A549 (cell line): ENCODE measurements around the gene METTL16. TPM values are rescaled to one million over a fixed set of nuclear protein-coding genes. Genes with fewer than 3 reads are reported as not detected.

Experiments used
- ATAC-seq, 2 experiments: fragments of 200-7000 bp in 1 of 2; fragments of >200 bp in 1 of 2; cut with Nextera tagmentation in 1 of 2; cut with Tn5 transposase in 1 of 2; 3 replicates each; pipeline versions ENCODE4 v1.8.0 to v1.9.1; 2018 to 2020; ENCODE audit warnings: mild to moderate bottlenecking in 1 of 2, moderate library complexity in 1 of 2
- CTCF ChIA-PET: fragments of 300-600 bp; sonication (Branson Sonifier 250); formaldehyde crosslinking; extraction: SDS; loops from one replicate; lab custom pipeline; 2021; ENCODE audit warnings: antibody characterized with exemption, inconsistent platforms; lab: Yijun Ruan, JAX
- POLR2A ChIA-PET: fragments of 350-600 bp; formaldehyde crosslinking; extraction: SDS; loops from one replicate; lab custom pipeline; 2021; ENCODE audit warnings: antibody characterized with exemption, inconsistent platforms; lab: Yijun Ruan, JAX
- DNase-seq, 2 experiments: peaks; one replicate each; pipeline versions ENCODE4 v3.0.0 to v3.0.0-alpha.2; 2011 to 2016; ENCODE audit warnings: low read depth in 1 of 2, low spot score in 1 of 2
- FAIRE-seq: peaks from 2 replicates; lab custom pipeline; 2011; peaks lifted over from hg19 to GRCh38; lab: Jason Lieb, UNC
- H3K27ac ChIP-seq, 2 experiments: fragments of >200 bp; sonication (Bioruptor Twin); formaldehyde crosslinking; 3 replicates each; pipeline ENCODE4 v1.5.1; 2016 to 2017
- H3K4me1 ChIP-seq: fragments of >200 bp; sonication (Bioruptor Twin); formaldehyde crosslinking; 3 replicates; pipeline ENCODE4 v1.6.1; 2016
- H3K4me2 ChIP-seq: fragments of >200 bp; sonication (Bioruptor Twin); formaldehyde crosslinking; 3 replicates; pipeline ENCODE4 v1.6.1; 2016
- H3K4me3 ChIP-seq: fragments of >200 bp; sonication (Bioruptor Twin); formaldehyde crosslinking; 3 replicates; pipeline ENCODE4 v1.5.1; 2016
- H3K9me3 ChIP-seq: fragments of >200 bp; sonication (Bioruptor Twin); formaldehyde crosslinking; 3 replicates; pipeline ENCODE4 v1.6.1; 2016
- ATOH8 ChIP-seq: fragments of 250-450 bp; sonication (Bioruptor Pico); IDR thresholded peaks from 2 replicates; pipeline ENCODE4 v1.5.0; 2020; ENCODE audit warnings: low read depth, mild to moderate bottlenecking, moderate library complexity
- BHLHE40 ChIP-seq: IDR thresholded peaks from 2 replicates; pipeline ENCODE4 v1.6.1; 2012; ENCODE audit warnings: low read depth, low read length, inconsistent platforms
- CBX2 ChIP-seq: fragments of 200-600 bp; sonication (generic); IDR thresholded peaks from 2 replicates; pipeline ENCODE4 v1.6.1; 2016; ENCODE audit warnings: low read depth, mild to moderate bottlenecking, borderline replicate concordance
- CBX8 ChIP-seq: fragments of 200-600 bp; sonication (generic); IDR thresholded peaks from 2 replicates; pipeline ENCODE4 v1.6.1; 2016
- CHD2 ChIP-seq: fragments of 150-350 bp; IDR thresholded peaks from 2 replicates; pipeline ENCODE4 v1.6.1; 2014; ENCODE audit warnings: low read length; ENCODE audit not compliant: partially characterized antibody
- E2F6 ChIP-seq: IDR thresholded peaks from 2 replicates; pipeline ENCODE4 v1.6.1; 2012; ENCODE audit warnings: low read depth, borderline replicate concordance
- EHMT2 ChIP-seq: fragments of 200-600 bp; sonication (generic); IDR thresholded peaks from 2 replicates; pipeline ENCODE4 v1.6.1; 2016; ENCODE audit warnings: antibody characterized with exemption, low read depth, mild to moderate bottlenecking, moderate library complexity
- EP300 ChIP-seq, 2 experiments: fragments of >200 bp; sonication (Bioruptor Twin); formaldehyde crosslinking; IDR thresholded peaks; 2 replicates in 1 of 2; 3 replicates in 1 of 2; pipeline ENCODE4 v1.6.1; 2016 to 2017
- FOSL2 ChIP-seq, 2 experiments: fragments of 450-650 bp in 1 of 2; fragments of >200 bp in 1 of 2; sonication (Bioruptor Twin) in 1 of 2; formaldehyde crosslinking; IDR thresholded peaks; 2 replicates each; pipeline versions ENCODE4 v1.5.0 to v1.6.1; 2016 to 2020; ENCODE audit warnings: mild to moderate bottlenecking in 1 of 2, moderate library complexity in 1 of 2
- HDAC2 ChIP-seq: fragments of 200-600 bp; sonication (generic); IDR thresholded peaks from 2 replicates; pipeline ENCODE4 v1.6.1; 2016
- JUNB ChIP-seq: fragments of >200 bp; sonication (Bioruptor Twin); formaldehyde crosslinking; IDR thresholded peaks from 2 replicates; pipeline ENCODE4 v1.6.1; 2016
- KDM5A ChIP-seq: fragments of 200-600 bp; sonication (generic); IDR thresholded peaks from 2 replicates; pipeline ENCODE4 v1.6.1; 2016; ENCODE audit warnings: antibody characterized with exemption, mild to moderate bottlenecking
- MYC ChIP-seq: IDR thresholded peaks from 2 replicates; pipeline ENCODE4 v1.6.1; 2012; ENCODE audit warnings: mild to moderate bottlenecking, inconsistent platforms, low read length, improper control_type of control experiment, borderline replicate concordance
- NFE2L2 ChIP-seq: fragments of 150-350 bp; conservative IDR thresholded peaks from 2 replicates; pipeline ENCODE4 v1.6.1; 2014; ENCODE audit warnings: low read length
- PHF8 ChIP-seq: fragments of 200-600 bp; sonication (generic); IDR thresholded peaks from 2 replicates; pipeline ENCODE4 v1.6.1; 2016; ENCODE audit warnings: low read depth, mild to moderate bottlenecking, antibody characterized with exemption, moderate library complexity, borderline replicate concordance
- POLR2A ChIP-seq: IDR thresholded peaks from 2 replicates; pipeline ENCODE4 v1.6.1; 2012; ENCODE audit warnings: mild to moderate bottlenecking, low read length
- POLR2AphosphoS2 ChIP-seq: conservative IDR thresholded peaks from 2 replicates; pipeline ENCODE4 v1.6.1; 2012; ENCODE audit warnings: low read length, improper control_type of control experiment, inconsistent platforms
- RAD21 ChIP-seq, 2 experiments: fragments of >200 bp in 1 of 2; sonication (Bioruptor Twin) in 1 of 2; formaldehyde crosslinking in 1 of 2; IDR thresholded peaks in 1 of 2; conservative IDR thresholded peaks in 1 of 2; 2 replicates in 1 of 2; 3 replicates in 1 of 2; pipeline ENCODE4 v1.6.1; 2012 to 2018; ENCODE audit warnings: inconsistent platforms in 1 of 2
- RARB ChIP-seq: fragments of 250-450 bp; sonication (Bioruptor Pico); IDR thresholded peaks from 2 replicates; pipeline ENCODE4 v1.8.0; 2021; ENCODE audit warnings: mild to moderate bottlenecking, moderate library complexity
- SREBF2 ChIP-seq: fragments of 450-650 bp; IDR thresholded peaks from 2 replicates; pipeline ENCODE4 v1.6.1; 2014; ENCODE audit warnings: mild to moderate bottlenecking, moderate library complexity
- TFCP2L1 ChIP-seq: fragments of 250-450 bp; sonication (Bioruptor Pico); IDR thresholded peaks from 2 replicates; pipeline ENCODE4 v1.5.0; 2021; ENCODE audit warnings: mild to moderate bottlenecking
- ZC3H11A ChIP-seq: fragments of 450-650 bp; IDR thresholded peaks from 2 replicates; pipeline ENCODE4 v1.6.1; 2014; ENCODE audit warnings: antibody characterized with exemption, mild to moderate bottlenecking
- ZFP36 ChIP-seq: fragments of 450-650 bp; IDR thresholded peaks from 2 replicates; pipeline ENCODE4 v1.6.1; 2014; ENCODE audit warnings: borderline replicate concordance; ENCODE audit not compliant: partially characterized antibody
- WGBS: methylation state at CpG from one replicate; pipeline ENCODE4 v1.1.6; 2017; ENCODE audit errors: missing lambda C conversion rate; 5-methylcytosine and 5-hydroxymethylcytosine counted together
- polyA plus RNA-seq, 4 experiments: library from polyadenylated mRNA; depleted of rRNA in 3 of 4; stranded (reverse); fragments of >200 nt; fragmentation: RNase III in 1 of 4; extraction: RNeasy Plus Mini Kit Qiagen cat#74134 plus additional on column Dnase treatment in 1 of 4; gene quantifications; 2 replicates in 3 of 4; 3 replicates in 1 of 4; pipeline ENCODE4 v1.2.3, GENCODE V29; 2011 to 2017
- TF ChIP-seq, protein P1 (sequence below): IDR thresholded peaks from 2 replicates; pipeline ENCODE4 v1.6.1; 2012
- TF ChIP-seq, protein P2 (sequence below): fragments of >200 bp; sonication (Bioruptor Twin); formaldehyde crosslinking; IDR thresholded peaks from 3 replicates; pipeline ENCODE4 v1.5.1; 2016
- TF ChIP-seq, protein P3 (sequence below): fragments of 150-350 bp; IDR thresholded peaks from 2 replicates; pipeline ENCODE4 v1.6.1; 2014; ENCODE audit warnings: low read depth, mild to moderate bottlenecking, low read length
- TF ChIP-seq, protein P4 (sequence below): fragments of 450-650 bp; IDR thresholded peaks from 2 replicates; pipeline ENCODE4 v1.6.1; 2014; ENCODE audit warnings: antibody characterized with exemption

Gene METTL16
- polyA plus RNA-seq, 2 of the 4 experiments (the other 2 are of a cell fraction) = 26.5 to 58.0 TPM

GRCh38 chr17:2438823-2439222 is 72.9 kb downstream of the METTL16 start:
- WGBS = 94% methylated on average over 6 of the region's 6 CpGs
- ChIA-PET POLR2A (no interaction called here), CTCF (interaction anchor here (1.0 to 2.5 kb wide), 5 partner anchors 11 to 56 kb away, joined by 3 to 9 read pairs (median 5); no protein-coding TSS in a partner anchor)
- Histone ChIP-seq H3K4me3 (no peak overlapping the region), H3K4me1 (peaks cover 23% of the 10 kb centered on the region), H3K4me2 (no peak overlapping the region), H3K27ac (no peak overlapping the region)
- no peak for ATAC-seq
- TF ChIP-seq EP300 (IDR thresholded peaks at IDR 0.05) (no peak), CHD2 (no peak), TFCP2L1 (CRISPR knock-in tag) (no peak)
- TF ChIP-seq, all 56 proteins: peak for 0
- DNase-seq (no peak), FAIRE-seq (no peak)
- H3K9me3 ChIP-seq = no peaks in the 10 kb centered on the region

DNA sequence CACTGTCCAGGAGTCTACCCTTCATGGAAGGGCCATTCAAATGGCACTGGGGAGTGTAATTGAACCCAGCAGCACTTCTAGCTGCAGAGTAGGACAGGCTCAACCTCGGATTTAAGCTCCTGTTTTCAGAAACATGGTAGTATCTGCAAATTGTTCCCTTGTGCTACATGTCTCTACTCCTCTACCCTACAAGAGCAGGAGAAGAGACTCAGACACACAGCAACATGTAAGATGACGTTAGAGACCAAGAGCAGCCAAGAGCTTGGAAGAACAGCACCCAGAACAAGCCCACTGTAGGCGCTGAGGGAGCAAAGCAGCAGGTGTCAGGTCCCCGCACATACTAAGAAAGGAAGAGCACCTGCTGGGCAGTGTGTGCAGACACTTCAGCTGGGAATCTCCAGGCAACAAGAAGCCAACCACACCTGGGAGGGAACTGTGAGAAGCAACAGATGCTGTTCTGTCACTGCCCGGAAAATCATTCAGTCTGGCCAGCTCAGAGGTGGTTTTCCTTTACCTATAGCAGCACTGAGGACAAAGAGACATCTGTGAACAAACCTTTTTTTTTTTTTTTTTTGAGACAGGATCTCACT is 75.3 kb downstream of the METTL16 start:
- 88% methylated on average over 5 of the region's 5 CpGs for WGBS
- no peak overlapping the region for H3K4me3 ChIP-seq
- no peak for TF ChIP-seq KDM5A
- no peak for TF ChIP-seq PHF8
- TF ChIP-seq POLR2A = no peak
- no peak for TF ChIP-seq E2F6
- no peak for TF ChIP-seq FOSL2 (IDR thresholded peaks at IDR 0.05)
- TF ChIP-seq FOSL2 (CRISPR knock-in tag; IDR thresholded peaks at IDR 0.05) = no peak
- no peak for TF ChIP-seq ZC3H11A
- TF ChIP-seq, protein P1, sequence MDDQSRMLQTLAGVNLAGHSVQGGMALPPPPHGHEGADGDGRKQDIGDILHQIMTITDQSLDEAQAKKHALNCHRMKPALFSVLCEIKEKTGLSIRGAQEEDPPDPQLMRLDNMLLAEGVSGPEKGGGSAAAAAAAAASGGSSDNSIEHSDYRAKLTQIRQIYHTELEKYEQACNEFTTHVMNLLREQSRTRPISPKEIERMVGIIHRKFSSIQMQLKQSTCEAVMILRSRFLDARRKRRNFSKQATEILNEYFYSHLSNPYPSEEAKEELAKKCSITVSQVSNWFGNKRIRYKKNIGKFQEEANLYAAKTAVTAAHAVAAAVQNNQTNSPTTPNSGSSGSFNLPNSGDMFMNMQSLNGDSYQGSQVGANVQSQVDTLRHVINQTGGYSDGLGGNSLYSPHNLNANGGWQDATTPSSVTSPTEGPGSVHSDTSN = no peak
- TF ChIP-seq, protein P2, sequence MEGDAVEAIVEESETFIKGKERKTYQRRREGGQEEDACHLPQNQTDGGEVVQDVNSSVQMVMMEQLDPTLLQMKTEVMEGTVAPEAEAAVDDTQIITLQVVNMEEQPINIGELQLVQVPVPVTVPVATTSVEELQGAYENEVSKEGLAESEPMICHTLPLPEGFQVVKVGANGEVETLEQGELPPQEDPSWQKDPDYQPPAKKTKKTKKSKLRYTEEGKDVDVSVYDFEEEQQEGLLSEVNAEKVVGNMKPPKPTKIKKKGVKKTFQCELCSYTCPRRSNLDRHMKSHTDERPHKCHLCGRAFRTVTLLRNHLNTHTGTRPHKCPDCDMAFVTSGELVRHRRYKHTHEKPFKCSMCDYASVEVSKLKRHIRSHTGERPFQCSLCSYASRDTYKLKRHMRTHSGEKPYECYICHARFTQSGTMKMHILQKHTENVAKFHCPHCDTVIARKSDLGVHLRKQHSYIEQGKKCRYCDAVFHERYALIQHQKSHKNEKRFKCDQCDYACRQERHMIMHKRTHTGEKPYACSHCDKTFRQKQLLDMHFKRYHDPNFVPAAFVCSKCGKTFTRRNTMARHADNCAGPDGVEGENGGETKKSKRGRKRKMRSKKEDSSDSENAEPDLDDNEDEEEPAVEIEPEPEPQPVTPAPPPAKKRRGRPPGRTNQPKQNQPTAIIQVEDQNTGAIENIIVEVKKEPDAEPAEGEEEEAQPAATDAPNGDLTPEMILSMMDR = no peak
- no peak for TF ChIP-seq MYC
- no peak for TF ChIP-seq RAD21 (conservative IDR thresholded peaks at IDR 0.05 in 1 of 2, IDR thresholded peaks at IDR 0.05 in 1 of 2)
- no peak for TF ChIP-seq RARB (CRISPR knock-in tag)
- DNase-seq = no peak
- H3K4me1 ChIP-seq = peaks cover 3% of the 10 kb centered on the region; the same call in 2 of the 3 replicates
- H3K4me2 ChIP-seq = no peak overlapping the region
- ATAC-seq = no peak
- CTCF ChIA-PET = interaction anchor here (0.5 to 9.6 kb wide), 7 partner anchors 14 to 112 kb away, joined by 3 to 98 read pairs (median 3); no protein-coding TSS in a partner anchor
- no peak overlapping the region for H3K27ac ChIP-seq
- no peaks in the 10 kb centered on the region for H3K9me3 ChIP-seq
- POLR2A ChIA-PET = no interaction called here
- no peak for FAIRE-seq

DNA sequence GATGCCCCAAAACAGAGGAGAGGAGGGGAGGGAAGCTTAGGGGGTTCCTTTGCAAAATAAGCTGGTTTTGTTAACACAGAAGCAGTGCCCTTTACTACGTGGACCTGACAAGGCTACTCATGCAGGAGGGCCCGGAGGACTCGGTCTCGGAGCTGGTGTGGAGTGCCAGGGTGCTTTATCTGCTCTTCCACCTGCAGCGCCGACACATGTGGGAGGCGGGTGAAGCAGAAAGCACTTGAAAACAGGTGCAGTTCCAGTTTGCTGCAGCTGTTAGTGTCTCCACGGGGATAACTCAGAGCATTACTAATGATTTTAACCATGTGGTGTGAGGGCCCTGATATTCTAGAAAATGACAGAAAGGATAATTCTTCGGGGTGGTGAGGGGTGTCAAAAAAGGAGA is 75.8 kb downstream of the METTL16 start:
- Histone ChIP-seq H3K27ac (no peak overlapping the region), H3K4me2 (no peak overlapping the region), H3K9me3 (no peaks in the 10 kb centered on the region), H3K4me1 (no peaks in the 10 kb centered on the region), H3K4me3 (no peak overlapping the region)
- TF ChIP-seq EHMT2 (no peak), ATOH8 (no peak), HDAC2 (no peak), NFE2L2 (no peak), CBX8 (no peak), JUNB (no peak), POLR2AphosphoS2 (no peak), ZC3H11A (no peak), CBX2 (no peak), SREBF2 (no peak), BHLHE40 (no peak), ZFP36 (no peak)
- TF ChIP-seq, protein P3, sequence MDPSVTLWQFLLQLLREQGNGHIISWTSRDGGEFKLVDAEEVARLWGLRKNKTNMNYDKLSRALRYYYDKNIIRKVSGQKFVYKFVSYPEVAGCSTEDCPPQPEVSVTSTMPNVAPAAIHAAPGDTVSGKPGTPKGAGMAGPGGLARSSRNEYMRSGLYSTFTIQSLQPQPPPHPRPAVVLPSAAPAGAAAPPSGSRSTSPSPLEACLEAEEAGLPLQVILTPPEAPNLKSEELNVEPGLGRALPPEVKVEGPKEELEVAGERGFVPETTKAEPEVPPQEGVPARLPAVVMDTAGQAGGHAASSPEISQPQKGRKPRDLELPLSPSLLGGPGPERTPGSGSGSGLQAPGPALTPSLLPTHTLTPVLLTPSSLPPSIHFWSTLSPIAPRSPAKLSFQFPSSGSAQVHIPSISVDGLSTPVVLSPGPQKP = no peak
- TF ChIP-seq, protein P4, sequence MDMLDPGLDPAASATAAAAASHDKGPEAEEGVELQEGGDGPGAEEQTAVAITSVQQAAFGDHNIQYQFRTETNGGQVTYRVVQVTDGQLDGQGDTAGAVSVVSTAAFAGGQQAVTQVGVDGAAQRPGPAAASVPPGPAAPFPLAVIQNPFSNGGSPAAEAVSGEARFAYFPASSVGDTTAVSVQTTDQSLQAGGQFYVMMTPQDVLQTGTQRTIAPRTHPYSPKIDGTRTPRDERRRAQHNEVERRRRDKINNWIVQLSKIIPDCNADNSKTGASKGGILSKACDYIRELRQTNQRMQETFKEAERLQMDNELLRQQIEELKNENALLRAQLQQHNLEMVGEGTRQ = no peak
- DNase-seq (no peak), ATAC-seq (no peak), FAIRE-seq (no peak)
- 91% methylated on average over 9 of the region's 9 CpGs for whole genome bisulfite sequencing
- ChIA-PET POLR2A (no interaction called here), CTCF (interaction anchor here (0.9 to 9.6 kb wide), 4 partner anchors 14 to 53 kb away, joined by 3 to 98 read pairs (median 3); no protein-coding TSS in a partner anchor)
